ENCODE measurements around the gene GALNT18. TPM values are rescaled to one million over a fixed set of nuclear protein-coding genes. Genes with fewer than 3 reads are reported as not detected.

Gene GALNT18
- total RNA-seq, 1 experiment from 2014 or later = 9.2 TPM

- TF ChIP-seq, protein P1, sequence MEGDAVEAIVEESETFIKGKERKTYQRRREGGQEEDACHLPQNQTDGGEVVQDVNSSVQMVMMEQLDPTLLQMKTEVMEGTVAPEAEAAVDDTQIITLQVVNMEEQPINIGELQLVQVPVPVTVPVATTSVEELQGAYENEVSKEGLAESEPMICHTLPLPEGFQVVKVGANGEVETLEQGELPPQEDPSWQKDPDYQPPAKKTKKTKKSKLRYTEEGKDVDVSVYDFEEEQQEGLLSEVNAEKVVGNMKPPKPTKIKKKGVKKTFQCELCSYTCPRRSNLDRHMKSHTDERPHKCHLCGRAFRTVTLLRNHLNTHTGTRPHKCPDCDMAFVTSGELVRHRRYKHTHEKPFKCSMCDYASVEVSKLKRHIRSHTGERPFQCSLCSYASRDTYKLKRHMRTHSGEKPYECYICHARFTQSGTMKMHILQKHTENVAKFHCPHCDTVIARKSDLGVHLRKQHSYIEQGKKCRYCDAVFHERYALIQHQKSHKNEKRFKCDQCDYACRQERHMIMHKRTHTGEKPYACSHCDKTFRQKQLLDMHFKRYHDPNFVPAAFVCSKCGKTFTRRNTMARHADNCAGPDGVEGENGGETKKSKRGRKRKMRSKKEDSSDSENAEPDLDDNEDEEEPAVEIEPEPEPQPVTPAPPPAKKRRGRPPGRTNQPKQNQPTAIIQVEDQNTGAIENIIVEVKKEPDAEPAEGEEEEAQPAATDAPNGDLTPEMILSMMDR (IDR thresholded peaks at IDR 0.05; ENCODE audit: unreplicated experiment) = no peak
- CTCF ChIA-PET = no interaction called here
- DNase-seq = no peak
- Mint-ChIP-seq H3K9me3 (ENCODE audit: low read depth, unreplicated experiment) (no peaks in the 10 kb centered on the region), H3K27ac (ENCODE audit: unreplicated experiment) (no peak overlapping the region), H3K4me3 (ENCODE audit: low read depth, unreplicated experiment) (no peak overlapping the region), H3K36me3 (ENCODE audit: insufficient read depth, unreplicated experiment) (no peaks in the 10 kb centered on the region), H3K4me1 (ENCODE audit: low read depth, unreplicated experiment) (peaks cover 16% of the 10 kb centered on the region), H3K27me3 (ENCODE audit: unreplicated experiment) (no peaks in the 10 kb centered on the region)
- intact Hi-C loops (cut with micrococcal nuclease; ENCODE audit: unreplicated experiment) = no loop called here
- BruUV-seq (replicated peaks) = no TSS peak
Observed at GRCh38 chr11:11569936-11570491, 51.8 kb downstream of the GALNT18 start.

DNA sequence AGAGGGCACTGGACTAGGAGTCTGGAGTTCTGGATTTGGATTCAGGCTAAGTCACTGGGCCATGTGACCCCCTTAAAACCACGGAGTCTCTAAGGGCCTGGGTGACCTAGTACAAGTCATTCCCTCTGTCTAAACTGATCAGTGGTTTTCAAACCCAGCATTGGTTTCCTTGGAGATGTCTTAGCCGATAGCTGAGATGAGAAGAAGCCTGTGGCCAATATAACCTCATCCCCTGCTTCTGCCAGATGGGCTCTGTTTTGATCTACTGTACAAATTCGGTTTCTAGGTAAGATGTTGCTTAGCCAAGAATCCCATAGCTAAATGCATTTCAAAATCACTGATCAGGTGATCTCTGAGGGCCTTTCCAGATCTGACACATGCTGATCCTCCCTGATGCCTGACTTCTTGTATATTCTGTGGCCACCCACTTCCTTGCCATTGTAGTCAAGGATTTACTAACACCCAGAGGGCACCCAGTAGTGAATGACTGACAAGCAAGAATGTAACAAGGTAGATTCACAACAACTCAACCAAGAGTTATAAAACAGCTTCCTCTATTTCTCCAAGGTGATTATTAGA, 53.1 kb downstream of the GALNT18 start:
- intact Hi-C loops (cut with micrococcal nuclease; ENCODE audit: unreplicated experiment) = no loop called here

DNA sequence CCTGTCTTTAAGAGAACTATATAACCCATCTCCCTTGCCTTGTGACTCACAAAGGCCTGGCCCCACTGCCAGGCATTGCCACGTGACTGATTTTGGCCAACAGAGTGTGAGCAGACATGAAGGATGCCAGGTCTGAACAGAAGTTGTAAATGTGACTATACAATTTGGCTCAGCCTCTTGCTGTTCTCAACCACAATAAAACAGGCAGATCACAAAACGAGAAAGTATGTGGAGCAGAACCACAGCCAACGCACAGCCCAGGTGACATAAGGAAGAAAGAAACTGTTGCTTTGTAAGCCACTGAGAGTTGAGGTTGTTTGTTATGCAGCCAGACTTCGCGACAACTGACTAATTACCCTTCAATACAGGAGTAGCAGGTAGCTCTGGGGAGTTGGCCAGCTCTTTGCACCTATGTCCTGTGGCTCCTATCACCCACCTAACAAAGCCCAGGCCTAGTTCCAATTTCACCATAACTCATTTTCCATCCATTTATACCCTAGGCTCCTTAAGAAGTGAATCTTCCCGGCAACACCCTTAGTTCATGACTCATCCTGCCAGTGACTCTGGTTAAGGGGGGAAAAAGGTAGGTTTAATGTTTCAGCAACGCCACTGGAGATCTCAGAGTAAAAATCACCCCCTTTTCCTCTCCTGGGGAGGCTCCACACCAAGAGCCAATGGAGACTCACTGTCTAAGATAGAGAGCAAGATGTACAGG, 53.7 kb downstream of the GALNT18 start:
- Mint-ChIP-seq H3K36me3 (ENCODE audit: insufficient read depth, unreplicated experiment) (no peaks in the 10 kb centered on the region), H3K4me1 (ENCODE audit: low read depth, unreplicated experiment) (peaks cover 16% of the 10 kb centered on the region), H3K4me3 (ENCODE audit: low read depth, unreplicated experiment) (no peak overlapping the region), H3K27ac (ENCODE audit: unreplicated experiment) (no peak overlapping the region), H3K9me3 (ENCODE audit: low read depth, unreplicated experiment) (no peaks in the 10 kb centered on the region), H3K27me3 (ENCODE audit: unreplicated experiment) (no peaks in the 10 kb centered on the region)
- intact Hi-C loops (cut with micrococcal nuclease; ENCODE audit: unreplicated experiment) = no loop called here
- CTCF ChIA-PET = no interaction called here
- no TSS peak for BruUV-seq (replicated peaks)
- no peak for DNase-seq
- TF ChIP-seq, protein P1 (IDR thresholded peaks at IDR 0.05; ENCODE audit: unreplicated experiment) = no peak

More for the DNA sequence above, 53.1 kb downstream of the GALNT18 start:
- Mint-ChIP-seq H3K36me3 (ENCODE audit: insufficient read depth, unreplicated experiment) (no peaks in the 10 kb centered on the region), H3K4me1 (ENCODE audit: low read depth, unreplicated experiment) (peaks cover 16% of the 10 kb centered on the region), H3K9me3 (ENCODE audit: low read depth, unreplicated experiment) (no peaks in the 10 kb centered on the region), H3K4me3 (ENCODE audit: low read depth, unreplicated experiment) (no peak overlapping the region), H3K27me3 (ENCODE audit: unreplicated experiment) (no peaks in the 10 kb centered on the region), H3K27ac (ENCODE audit: unreplicated experiment) (no peak overlapping the region)
- CTCF ChIA-PET = no interaction called here
- TF ChIP-seq, protein P1 (IDR thresholded peaks at IDR 0.05; ENCODE audit: unreplicated experiment) = no peak
- DNase-seq = no peak
- BruUV-seq (replicated peaks) = no TSS peak

- Mint-ChIP-seq H3K27ac (ENCODE audit: unreplicated experiment) (no peak overlapping the region), H3K27me3 (ENCODE audit: unreplicated experiment) (no peaks in the 10 kb centered on the region), H3K4me1 (ENCODE audit: low read depth, unreplicated experiment) (peaks cover 14% of the 10 kb centered on the region), H3K9me3 (ENCODE audit: low read depth, unreplicated experiment) (no peaks in the 10 kb centered on the region), H3K4me3 (ENCODE audit: low read depth, unreplicated experiment) (no peak overlapping the region), H3K36me3 (ENCODE audit: insufficient read depth, unreplicated experiment) (no peaks in the 10 kb centered on the region)
- no peak for DNase-seq
- BruUV-seq (replicated peaks) = no TSS peak
- TF ChIP-seq, protein P1 (IDR thresholded peaks at IDR 0.05; ENCODE audit: unreplicated experiment) = no peak
- intact Hi-C loops (cut with micrococcal nuclease; ENCODE audit: unreplicated experiment) = no loop called here
- CTCF ChIA-PET = no interaction called here
Observed at GRCh38 chr11:11565636-11566035, 56.2 kb downstream of the GALNT18 start.

Data from Calu3 (cell line).